ENCODE data around the gene TMEM109.

DNA sequence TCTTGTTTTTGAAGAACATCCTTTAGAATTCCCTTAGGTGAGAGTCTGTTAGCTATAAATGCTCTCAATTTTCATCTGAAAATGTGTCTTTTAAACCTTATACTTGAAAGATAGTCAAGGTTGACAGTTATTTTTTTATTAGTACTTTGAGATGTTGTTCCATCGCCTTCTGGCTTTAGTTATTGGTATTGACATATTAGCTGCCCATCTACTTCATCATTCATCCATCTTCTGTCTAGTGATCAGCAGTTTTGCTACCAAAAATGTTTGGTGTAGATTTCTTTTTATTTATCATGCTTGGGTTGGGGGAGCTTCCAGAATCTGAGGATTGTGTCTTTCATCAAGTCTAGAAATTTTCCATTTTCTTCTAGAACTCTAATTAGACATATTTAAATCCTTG is 54.3 kb downstream of the TMEM109 start:
- TF ChIP-seq RCOR1 (IDR thresholded peaks at IDR 0.05; ENCODE audit: insufficient replicate concordance, low read length) = no peak
- TF ChIP-seq, protein P1, sequence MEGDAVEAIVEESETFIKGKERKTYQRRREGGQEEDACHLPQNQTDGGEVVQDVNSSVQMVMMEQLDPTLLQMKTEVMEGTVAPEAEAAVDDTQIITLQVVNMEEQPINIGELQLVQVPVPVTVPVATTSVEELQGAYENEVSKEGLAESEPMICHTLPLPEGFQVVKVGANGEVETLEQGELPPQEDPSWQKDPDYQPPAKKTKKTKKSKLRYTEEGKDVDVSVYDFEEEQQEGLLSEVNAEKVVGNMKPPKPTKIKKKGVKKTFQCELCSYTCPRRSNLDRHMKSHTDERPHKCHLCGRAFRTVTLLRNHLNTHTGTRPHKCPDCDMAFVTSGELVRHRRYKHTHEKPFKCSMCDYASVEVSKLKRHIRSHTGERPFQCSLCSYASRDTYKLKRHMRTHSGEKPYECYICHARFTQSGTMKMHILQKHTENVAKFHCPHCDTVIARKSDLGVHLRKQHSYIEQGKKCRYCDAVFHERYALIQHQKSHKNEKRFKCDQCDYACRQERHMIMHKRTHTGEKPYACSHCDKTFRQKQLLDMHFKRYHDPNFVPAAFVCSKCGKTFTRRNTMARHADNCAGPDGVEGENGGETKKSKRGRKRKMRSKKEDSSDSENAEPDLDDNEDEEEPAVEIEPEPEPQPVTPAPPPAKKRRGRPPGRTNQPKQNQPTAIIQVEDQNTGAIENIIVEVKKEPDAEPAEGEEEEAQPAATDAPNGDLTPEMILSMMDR (conservative IDR thresholded peaks at IDR 0.05; ENCODE audit: low read depth, low read length) = no peak
- no peak for TF ChIP-seq BHLHE40 (IDR thresholded peaks at IDR 0.05; ENCODE audit: low read depth, low read length)
- TF ChIP-seq POLR2A (IDR thresholded peaks at IDR 0.05; ENCODE audit: low read depth, low read length) = no peak
